GM10248 (cell line): ENCODE measurements around the gene UFC1.

Experiments
- CTCF ChIA-PET: fragments of 300-600 bp; sonication (Branson Sonifier 250); formaldehyde crosslinking; extraction: SDS; loops from one replicate; lab custom pipeline; 2021; ENCODE audit warnings: antibody characterized with exemption; lab: Yijun Ruan, JAX
- POLR2A ChIA-PET: fragments of 350-650 bp; sonication (Branson Sonifier 250); formaldehyde crosslinking; extraction: SDS; loops from one replicate; lab custom pipeline; 2020; ENCODE audit warnings: antibody characterized with exemption; lab: Yijun Ruan, JAX
- DNase-seq: peaks from one replicate; pipeline ENCODE4 v3.0.0; 2012; ENCODE audit errors: extremely low spot score
- TF ChIP-seq, protein P1 (sequence below): IDR thresholded peaks from 2 replicates; pipeline ENCODE4 v1.5.1; 2012; ENCODE audit warnings: mild to moderate bottlenecking, low read depth; ENCODE audit errors: extremely low read depth, missing control alignments, control extremely low read depth

The UFC1 gene

DNA sequence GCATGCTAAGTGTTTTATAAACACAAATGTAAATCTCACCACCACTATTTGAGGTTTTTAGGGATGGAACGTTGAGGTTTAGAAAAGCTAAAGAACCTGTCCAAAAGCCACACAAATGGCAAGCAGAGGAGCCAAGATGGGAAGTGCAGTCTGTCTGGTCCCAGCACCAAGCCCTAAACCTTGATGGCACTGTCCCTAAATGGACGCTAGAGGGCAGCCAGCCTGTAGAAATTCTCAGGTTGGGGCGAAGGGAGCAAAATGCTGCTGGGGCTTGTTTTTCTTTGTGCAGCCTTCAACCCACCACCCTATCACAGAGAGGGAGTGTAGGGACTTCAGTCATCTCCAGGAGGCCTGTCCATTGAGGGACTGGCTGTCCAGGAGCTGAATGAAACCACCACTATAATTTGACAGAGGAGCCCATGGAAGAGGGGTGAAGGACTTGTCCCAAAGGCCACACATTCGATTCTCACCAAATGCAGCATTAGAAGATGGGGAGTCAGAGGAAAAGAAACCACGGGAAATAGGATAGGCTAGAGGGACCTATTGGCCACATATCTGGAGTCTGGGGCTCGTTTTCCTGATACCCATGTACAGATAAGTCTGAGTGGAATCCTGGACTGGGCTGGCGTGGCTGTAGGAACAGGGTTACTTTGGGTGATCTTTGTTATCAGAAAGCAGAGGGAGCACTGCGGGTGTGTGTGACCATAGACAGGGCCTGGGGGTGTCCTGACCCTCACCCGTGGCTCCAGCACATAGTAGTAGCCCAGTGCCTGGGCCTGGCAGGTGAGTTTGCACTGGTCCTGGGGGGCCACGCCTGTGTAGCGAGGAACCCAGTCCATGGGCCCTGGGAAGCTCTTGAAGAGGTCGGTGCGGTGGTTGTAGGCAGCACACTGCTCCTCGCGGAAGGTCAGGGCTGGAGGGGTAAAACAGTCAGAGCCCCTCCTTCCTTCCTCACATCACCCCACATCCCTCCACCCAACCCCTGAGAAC is 39.0 kb downstream of the UFC1 start:
- peak; percentile 83 for DNase-seq
- ChIA-PET POLR2A (no interaction called here), CTCF (interaction anchor here (0.7 to 6.2 kb wide), 31 partner anchors 9 to 410 kb away, joined by 3 to 65 read pairs (median 6); partner anchors contain the start of genes APOA2, FCER1G, NDUFS2 and PPOX)
- TF ChIP-seq, protein P1, sequence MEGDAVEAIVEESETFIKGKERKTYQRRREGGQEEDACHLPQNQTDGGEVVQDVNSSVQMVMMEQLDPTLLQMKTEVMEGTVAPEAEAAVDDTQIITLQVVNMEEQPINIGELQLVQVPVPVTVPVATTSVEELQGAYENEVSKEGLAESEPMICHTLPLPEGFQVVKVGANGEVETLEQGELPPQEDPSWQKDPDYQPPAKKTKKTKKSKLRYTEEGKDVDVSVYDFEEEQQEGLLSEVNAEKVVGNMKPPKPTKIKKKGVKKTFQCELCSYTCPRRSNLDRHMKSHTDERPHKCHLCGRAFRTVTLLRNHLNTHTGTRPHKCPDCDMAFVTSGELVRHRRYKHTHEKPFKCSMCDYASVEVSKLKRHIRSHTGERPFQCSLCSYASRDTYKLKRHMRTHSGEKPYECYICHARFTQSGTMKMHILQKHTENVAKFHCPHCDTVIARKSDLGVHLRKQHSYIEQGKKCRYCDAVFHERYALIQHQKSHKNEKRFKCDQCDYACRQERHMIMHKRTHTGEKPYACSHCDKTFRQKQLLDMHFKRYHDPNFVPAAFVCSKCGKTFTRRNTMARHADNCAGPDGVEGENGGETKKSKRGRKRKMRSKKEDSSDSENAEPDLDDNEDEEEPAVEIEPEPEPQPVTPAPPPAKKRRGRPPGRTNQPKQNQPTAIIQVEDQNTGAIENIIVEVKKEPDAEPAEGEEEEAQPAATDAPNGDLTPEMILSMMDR: peak; percentile 94

DNA sequence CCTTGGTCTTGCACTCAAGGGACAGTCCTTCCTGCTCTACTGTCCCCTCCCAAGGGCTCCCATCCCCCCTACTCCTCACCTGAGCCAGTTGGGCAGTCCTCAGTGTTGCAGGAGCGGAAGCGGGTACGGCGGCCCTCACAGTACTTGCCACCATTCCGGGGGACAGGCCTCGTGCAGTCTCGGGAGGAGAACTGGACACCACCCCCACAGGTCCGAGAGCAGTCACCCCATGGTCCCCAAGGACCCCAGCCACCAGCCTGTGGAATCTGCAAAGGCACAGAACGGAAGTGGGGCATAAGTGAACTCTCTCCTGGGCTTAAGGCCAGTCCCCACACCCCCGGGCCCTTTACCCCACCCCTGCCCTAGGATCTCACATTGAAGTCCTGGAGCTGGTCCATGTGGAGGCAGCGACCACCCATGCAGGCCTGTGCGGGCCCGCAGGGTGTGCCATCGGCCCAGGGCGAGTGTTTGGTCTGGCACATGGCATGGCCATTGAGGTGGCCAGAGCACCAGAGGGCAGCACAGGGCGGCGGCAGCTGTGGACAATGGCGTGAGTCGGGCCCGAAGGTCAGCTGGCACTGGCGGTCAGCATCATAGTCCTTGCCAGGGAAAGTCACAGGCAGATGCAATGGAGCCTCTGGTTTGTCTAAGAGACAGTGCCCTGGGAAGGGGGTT is 39.9 kb downstream of the UFC1 start:
- POLR2A ChIA-PET: no interaction called here
- CTCF ChIA-PET: interaction anchor here (0.7 to 6.2 kb wide), 15 partner anchors 8 to 195 kb away, joined by 3 to 65 read pairs (median 8); partner anchors contain the start of genes CFAP126, FCER1G, NDUFS2 and PPOX
- TF ChIP-seq, protein P1: no peak
- no peak for DNase-seq

DNA sequence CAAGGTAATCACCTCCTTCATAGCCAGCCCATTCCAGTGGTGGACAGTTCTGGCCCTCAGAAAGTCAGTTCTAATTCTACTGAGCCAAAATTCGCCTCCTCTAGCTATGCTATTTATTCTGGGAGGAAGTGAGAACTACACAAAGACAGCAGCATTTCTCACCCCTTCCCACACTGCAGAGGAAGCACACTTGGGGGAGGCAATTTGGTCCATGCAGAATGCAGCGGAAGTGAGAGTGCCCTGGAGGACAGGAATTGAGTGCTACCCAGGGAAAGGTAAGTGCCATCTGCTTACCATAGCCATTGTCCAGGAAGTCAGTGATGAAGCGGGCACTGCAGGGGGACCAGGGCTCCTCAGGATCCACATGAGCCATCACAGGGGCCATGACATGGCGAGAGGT is 41.4 kb downstream of the UFC1 start:
- TF ChIP-seq, protein P1: no peak
- ChIA-PET POLR2A (no interaction called here), CTCF (interaction anchor here (1.2 to 6.2 kb wide), 7 partner anchors 9 to 186 kb away, joined by 3 to 65 read pairs (median 8); partner anchors contain the start of genes PPOX and TOMM40L)
- no peak for DNase-seq

DNA sequence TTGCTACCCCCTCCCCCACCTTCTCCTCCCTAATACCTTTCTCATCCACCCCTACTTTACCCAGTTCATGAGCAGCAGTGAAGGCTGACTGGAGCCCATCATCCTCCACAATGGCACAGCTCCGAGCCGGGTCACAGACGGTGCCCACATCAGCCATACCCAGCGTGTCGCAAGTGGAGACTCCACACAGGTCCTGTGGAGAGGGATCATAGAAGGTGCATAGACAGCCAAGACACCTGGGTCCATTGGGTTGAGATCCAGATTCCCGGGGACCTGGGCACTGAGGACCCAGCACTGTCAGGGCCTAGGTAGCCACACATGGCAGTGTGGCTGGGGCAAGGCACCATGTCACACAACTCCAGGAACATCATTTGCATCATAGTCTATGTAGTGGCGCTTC is 42.3 kb downstream of the UFC1 start:
- ChIA-PET CTCF (interaction anchor here (3.9 to 6.2 kb wide), 2 partner anchors 15 to 186 kb away, joined by 15 to 65 read pairs; no protein-coding TSS in a partner anchor), POLR2A (no interaction called here)
- no peak for DNase-seq
- TF ChIP-seq, protein P1: no peak

GRCh38 chr1:161196521-161197451 is 43.0 kb downstream of the UFC1 start:
- POLR2A ChIA-PET: no interaction called here
- TF ChIP-seq, protein P1: no peak
- no peak for DNase-seq
- CTCF ChIA-PET: interaction anchor here (2.1 to 3.9 kb wide), 2 partner anchors 30 to 185 kb away, joined by 6 to 15 read pairs; no protein-coding TSS in a partner anchor
